Osteocyte (in vitro differentiated cells): ENCODE data around the gene ZNF438. TPM values are rescaled to one million over a fixed set of nuclear protein-coding genes. Genes with fewer than 3 reads are reported as not detected.

ENCODE experiments used
- DNase-seq: peaks from one replicate; pipeline ENCODE4 v3.0.0; 2021; ENCODE audit warnings: mixed read lengths; ENCODE audit not compliant: unreplicated experiment; ENCODE audit errors: extremely low spot score
- H3K27ac Mint-ChIP-seq: one replicate; pipeline ENCODE4 v1.8.0; 2021; ENCODE audit warnings: mild to moderate bottlenecking, mixed read lengths; ENCODE audit not compliant: unreplicated experiment
- H3K27me3 Mint-ChIP-seq: one replicate; pipeline ENCODE4 v1.8.0; 2021; ENCODE audit warnings: mixed read lengths; ENCODE audit not compliant: unreplicated experiment
- H3K36me3 Mint-ChIP-seq: one replicate; pipeline ENCODE4 v1.8.0; 2021; ENCODE audit warnings: mixed read lengths; ENCODE audit not compliant: unreplicated experiment
- H3K4me1 Mint-ChIP-seq: one replicate; pipeline ENCODE4 v1.8.0; 2021; ENCODE audit warnings: mixed read lengths; ENCODE audit not compliant: unreplicated experiment
- H3K4me3 Mint-ChIP-seq: one replicate; pipeline ENCODE4 v1.8.0; 2021; ENCODE audit warnings: mild to moderate bottlenecking, moderate library complexity, mixed read lengths; ENCODE audit not compliant: unreplicated experiment
- H3K9me3 Mint-ChIP-seq: one replicate; pipeline ENCODE4 v1.8.0; 2021; ENCODE audit warnings: mixed read lengths; ENCODE audit not compliant: unreplicated experiment
- total RNA-seq: library from RNA; stranded (reverse); gene quantifications from 2 replicates; pipeline ENCODE4 v1.2.1, GENCODE V29; 2021
- TF ChIP-seq, protein P1 (sequence below): fragments of 200-600 bp; sonication (generic); IDR thresholded peaks from 2 replicates; pipeline ENCODE4 v1.5.0; 2021; ENCODE audit warnings: antibody characterized with exemption, mild to moderate bottlenecking, moderate library complexity

Gene ZNF438
- total RNA-seq, 1 donor from 2014 or later, result 4.8 TPM

GRCh38 chr10:30830315-30831230, 201.1 kb downstream of the ZNF438 start:
- no peak overlapping the region for H3K4me3 Mint-ChIP-seq
- H3K36me3 Mint-ChIP-seq, result no peaks in the 10 kb centered on the region
- H3K9me3 Mint-ChIP-seq, result no peaks in the 10 kb centered on the region
- no peaks in the 10 kb centered on the region for H3K27me3 Mint-ChIP-seq
- no peak for DNase-seq
- TF ChIP-seq, protein P1, sequence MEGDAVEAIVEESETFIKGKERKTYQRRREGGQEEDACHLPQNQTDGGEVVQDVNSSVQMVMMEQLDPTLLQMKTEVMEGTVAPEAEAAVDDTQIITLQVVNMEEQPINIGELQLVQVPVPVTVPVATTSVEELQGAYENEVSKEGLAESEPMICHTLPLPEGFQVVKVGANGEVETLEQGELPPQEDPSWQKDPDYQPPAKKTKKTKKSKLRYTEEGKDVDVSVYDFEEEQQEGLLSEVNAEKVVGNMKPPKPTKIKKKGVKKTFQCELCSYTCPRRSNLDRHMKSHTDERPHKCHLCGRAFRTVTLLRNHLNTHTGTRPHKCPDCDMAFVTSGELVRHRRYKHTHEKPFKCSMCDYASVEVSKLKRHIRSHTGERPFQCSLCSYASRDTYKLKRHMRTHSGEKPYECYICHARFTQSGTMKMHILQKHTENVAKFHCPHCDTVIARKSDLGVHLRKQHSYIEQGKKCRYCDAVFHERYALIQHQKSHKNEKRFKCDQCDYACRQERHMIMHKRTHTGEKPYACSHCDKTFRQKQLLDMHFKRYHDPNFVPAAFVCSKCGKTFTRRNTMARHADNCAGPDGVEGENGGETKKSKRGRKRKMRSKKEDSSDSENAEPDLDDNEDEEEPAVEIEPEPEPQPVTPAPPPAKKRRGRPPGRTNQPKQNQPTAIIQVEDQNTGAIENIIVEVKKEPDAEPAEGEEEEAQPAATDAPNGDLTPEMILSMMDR, result no peak
- no peak overlapping the region for H3K27ac Mint-ChIP-seq
- H3K4me1 Mint-ChIP-seq, result peaks cover 27% of the 10 kb centered on the region

GRCh38 chr10:30829901-30830300, 201.8 kb downstream of the ZNF438 start:
- no peak overlapping the region for H3K4me3 Mint-ChIP-seq
- H3K4me1 Mint-ChIP-seq, result peaks cover 27% of the 10 kb centered on the region
- no peak for DNase-seq
- no peaks in the 10 kb centered on the region for H3K9me3 Mint-ChIP-seq
- no peaks in the 10 kb centered on the region for H3K27me3 Mint-ChIP-seq
- H3K27ac Mint-ChIP-seq, result no peak overlapping the region
- no peaks in the 10 kb centered on the region for H3K36me3 Mint-ChIP-seq
- TF ChIP-seq, protein P1, result no peak

DNA sequence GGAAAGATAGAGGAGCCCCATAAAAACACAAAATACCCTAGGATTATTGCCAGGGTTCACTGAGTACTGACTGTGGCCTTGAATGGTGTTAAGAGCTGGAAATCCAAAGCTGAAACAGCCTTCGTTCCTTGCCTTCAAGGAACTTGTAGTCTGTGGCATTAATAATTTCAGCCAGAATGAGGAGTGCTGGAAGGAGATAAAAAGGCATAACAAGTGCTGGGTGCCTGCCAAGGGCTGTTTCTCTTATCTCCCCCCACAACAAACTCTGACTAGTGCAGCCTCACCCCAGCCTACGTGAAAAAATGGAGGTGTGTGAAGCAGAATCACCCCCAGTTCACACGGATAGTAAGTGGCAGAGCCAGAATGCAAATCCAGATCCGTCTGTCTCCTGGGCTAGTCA, 203.0 kb downstream of the ZNF438 start:
- TF ChIP-seq, protein P1, result no peak
- H3K4me3 Mint-ChIP-seq, result no peak overlapping the region
- no peaks in the 10 kb centered on the region for H3K9me3 Mint-ChIP-seq
- H3K36me3 Mint-ChIP-seq, result no peaks in the 10 kb centered on the region
- no peak for DNase-seq
- peaks cover 24% of the 10 kb centered on the region for H3K4me1 Mint-ChIP-seq
- H3K27ac Mint-ChIP-seq, result no peak overlapping the region
- no peaks in the 10 kb centered on the region for H3K27me3 Mint-ChIP-seq

DNA sequence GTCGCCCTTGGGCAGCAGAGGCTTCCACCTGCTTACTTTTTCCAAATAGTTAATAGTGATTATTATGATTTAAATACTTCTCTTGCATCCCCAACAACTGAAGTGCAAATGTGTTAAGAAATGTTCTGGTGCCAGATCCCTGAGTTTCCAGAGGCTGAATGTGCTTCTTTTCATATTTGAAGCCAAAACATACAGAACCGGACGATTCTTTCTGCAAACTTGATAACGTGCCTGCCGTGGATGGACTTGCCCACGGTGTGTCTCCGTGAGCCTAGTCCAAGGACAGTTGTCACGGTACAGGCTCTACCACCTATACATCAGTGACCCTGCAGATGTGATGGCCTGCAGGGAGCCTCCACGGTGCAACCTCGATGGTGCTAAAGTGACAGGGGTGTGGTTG, 203.5 kb downstream of the ZNF438 start:
- H3K27me3 Mint-ChIP-seq, result no peaks in the 10 kb centered on the region
- TF ChIP-seq, protein P1, result no peak
- H3K9me3 Mint-ChIP-seq, result no peaks in the 10 kb centered on the region
- H3K36me3 Mint-ChIP-seq, result no peaks in the 10 kb centered on the region
- peaks cover 19% of the 10 kb centered on the region for H3K4me1 Mint-ChIP-seq
- no peak overlapping the region for H3K4me3 Mint-ChIP-seq
- DNase-seq, result no peak
- no peak overlapping the region for H3K27ac Mint-ChIP-seq

DNA sequence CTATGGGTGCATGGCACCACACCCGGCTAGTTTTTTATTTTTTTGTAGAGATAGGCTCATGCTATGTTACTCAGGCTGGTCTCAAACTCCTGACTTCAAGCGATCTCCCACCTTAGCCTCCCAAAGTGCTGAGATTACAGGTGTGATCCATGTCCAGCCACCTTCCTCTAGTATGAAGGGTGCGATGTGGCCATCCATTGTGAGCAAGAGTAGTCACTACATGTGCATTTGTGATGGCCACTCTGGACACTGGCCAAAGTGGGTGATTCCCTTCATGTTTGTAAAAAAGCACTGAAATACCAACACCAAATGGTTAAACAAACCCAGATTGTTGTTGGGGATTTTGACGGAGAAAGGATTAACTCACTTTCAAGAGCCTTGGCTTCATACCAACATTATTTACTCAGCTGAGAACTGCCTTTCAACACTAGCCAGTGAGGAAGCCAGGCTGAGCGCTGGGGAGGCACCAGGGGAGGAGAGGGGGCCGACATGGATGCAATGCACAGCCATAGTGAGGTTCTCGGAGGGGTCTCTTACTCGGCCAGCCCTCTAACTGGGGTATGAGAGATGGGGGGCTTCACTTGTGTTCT, 204.0 kb downstream of the ZNF438 start:
- TF ChIP-seq, protein P1, result no peak
- no peak for DNase-seq
- Mint-ChIP-seq H3K4me3 (no peak overlapping the region), H3K27me3 (no peaks in the 10 kb centered on the region), H3K9me3 (no peaks in the 10 kb centered on the region), H3K4me1 (peaks cover 14% of the 10 kb centered on the region), H3K36me3 (no peaks in the 10 kb centered on the region), H3K27ac (no peak overlapping the region)
